ENCODE results near the gene MYRIP.

DNA sequence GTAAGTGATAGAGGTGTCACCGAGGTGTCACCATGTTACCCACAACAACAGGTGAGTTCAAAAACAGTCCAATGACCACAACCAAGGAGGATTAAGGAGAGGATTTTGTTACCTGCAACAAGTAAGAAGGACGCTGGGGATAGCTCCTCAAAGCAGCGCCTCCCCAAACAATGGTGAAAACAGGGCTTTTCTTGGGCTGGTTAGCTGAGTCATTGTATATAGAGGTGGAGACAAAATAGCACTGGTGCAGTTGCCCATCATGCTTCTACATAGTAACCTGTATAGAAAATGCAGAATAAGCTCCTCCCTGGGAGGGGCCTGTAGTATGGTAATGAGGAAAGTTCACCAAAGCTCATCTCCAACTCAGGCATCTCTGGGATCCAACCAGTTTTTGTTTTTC, 383.2 kb downstream of the MYRIP start:
- TF ChIP-seq, protein P1, sequence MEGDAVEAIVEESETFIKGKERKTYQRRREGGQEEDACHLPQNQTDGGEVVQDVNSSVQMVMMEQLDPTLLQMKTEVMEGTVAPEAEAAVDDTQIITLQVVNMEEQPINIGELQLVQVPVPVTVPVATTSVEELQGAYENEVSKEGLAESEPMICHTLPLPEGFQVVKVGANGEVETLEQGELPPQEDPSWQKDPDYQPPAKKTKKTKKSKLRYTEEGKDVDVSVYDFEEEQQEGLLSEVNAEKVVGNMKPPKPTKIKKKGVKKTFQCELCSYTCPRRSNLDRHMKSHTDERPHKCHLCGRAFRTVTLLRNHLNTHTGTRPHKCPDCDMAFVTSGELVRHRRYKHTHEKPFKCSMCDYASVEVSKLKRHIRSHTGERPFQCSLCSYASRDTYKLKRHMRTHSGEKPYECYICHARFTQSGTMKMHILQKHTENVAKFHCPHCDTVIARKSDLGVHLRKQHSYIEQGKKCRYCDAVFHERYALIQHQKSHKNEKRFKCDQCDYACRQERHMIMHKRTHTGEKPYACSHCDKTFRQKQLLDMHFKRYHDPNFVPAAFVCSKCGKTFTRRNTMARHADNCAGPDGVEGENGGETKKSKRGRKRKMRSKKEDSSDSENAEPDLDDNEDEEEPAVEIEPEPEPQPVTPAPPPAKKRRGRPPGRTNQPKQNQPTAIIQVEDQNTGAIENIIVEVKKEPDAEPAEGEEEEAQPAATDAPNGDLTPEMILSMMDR (conservative IDR thresholded peaks at IDR 0.05; ENCODE audit: low read depth, low read length): no peak
- TF ChIP-seq BHLHE40 (IDR thresholded peaks at IDR 0.05; ENCODE audit: low read depth, low read length): no peak
- no peak for TF ChIP-seq RCOR1 (IDR thresholded peaks at IDR 0.05; ENCODE audit: insufficient replicate concordance, low read length)
- no peak for TF ChIP-seq POLR2A (IDR thresholded peaks at IDR 0.05; ENCODE audit: low read depth, low read length)
- no peak for TF ChIP-seq FOS (IDR thresholded peaks at IDR 0.05; ENCODE audit: low read depth, low read length)
- no peak for TF ChIP-seq MAZ (IDR thresholded peaks at IDR 0.05; ENCODE audit: borderline replicate concordance, low read depth, low read length)
- no peak for TF ChIP-seq RFX5 (IDR thresholded peaks at IDR 0.05; ENCODE audit: low read depth, low read length)
- TF ChIP-seq MAFK (IDR thresholded peaks at IDR 0.05; ENCODE audit: low read depth, low read length): no peak
